Epithelial cell of proximal tubule (primary cell): Measurements from ENCODE around the gene GFOD2. TPM values are rescaled to one million over a fixed set of nuclear protein-coding genes. Genes with fewer than 3 reads are reported as not detected.

Experiments used
- DNase-seq: peaks from one replicate; pipeline ENCODE4 v3.0.0-alpha.2; 2011; ENCODE audit warnings: low read depth
- H3K4me3 ChIP-seq: 2 replicates; pipeline ENCODE4 v1.5.1; 2011; ENCODE audit warnings: low read depth, mild to moderate bottlenecking, low read length
- total RNA-seq: library from RNA; depleted of rRNA; stranded (reverse); fragments of >200 nt; gene quantifications from 2 replicates; pipeline ENCODE4 v1.2.3, GENCODE V29; 2015
- TF ChIP-seq, protein P1 (sequence below): conservative IDR thresholded peaks from 2 replicates; pipeline ENCODE4 v1.5.1; 2012; ENCODE audit warnings: low read depth, mild to moderate bottlenecking, low read length

Gene GFOD2
- total RNA-seq, 1 donor from 2014 or later: 16.1 TPM

DNA sequence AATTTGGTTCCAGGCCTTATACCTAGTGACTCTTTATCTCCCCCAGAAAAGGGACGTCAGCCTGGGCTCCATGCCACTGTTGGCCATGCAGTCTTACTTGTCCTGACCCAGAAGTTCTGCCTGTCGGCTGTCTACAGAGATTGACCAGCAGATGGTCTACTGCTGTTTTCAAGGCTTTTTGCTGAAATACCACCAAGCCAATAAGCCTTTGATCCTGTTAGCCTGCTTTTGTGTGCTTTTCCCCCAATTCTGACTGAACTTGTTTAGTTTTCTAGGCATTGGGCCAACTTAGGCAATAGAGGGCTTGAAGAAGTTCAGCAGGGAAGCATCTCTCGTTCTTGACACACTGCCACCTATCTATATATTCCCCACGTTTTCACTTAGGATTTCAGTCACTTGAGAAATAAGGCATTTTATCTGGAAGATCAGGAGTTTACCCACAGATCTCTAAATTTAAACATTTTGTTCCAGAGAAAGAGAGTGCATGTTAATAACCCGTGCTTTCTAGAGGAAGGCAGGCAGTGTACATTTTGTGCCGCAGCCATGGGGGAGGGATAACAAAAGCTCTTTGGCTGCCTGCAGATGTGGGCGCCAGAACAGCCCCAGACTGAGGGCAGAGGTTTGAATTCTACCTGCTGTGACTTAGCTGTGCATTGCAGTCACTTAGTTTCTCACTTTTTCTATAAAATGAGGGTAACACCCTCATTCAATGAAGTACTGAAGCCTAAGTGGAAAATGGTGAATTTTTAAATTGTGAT, 86.5 kb downstream of the GFOD2 start:
- no peak for DNase-seq
- H3K4me3 ChIP-seq: no peak overlapping the region
- TF ChIP-seq, protein P1, sequence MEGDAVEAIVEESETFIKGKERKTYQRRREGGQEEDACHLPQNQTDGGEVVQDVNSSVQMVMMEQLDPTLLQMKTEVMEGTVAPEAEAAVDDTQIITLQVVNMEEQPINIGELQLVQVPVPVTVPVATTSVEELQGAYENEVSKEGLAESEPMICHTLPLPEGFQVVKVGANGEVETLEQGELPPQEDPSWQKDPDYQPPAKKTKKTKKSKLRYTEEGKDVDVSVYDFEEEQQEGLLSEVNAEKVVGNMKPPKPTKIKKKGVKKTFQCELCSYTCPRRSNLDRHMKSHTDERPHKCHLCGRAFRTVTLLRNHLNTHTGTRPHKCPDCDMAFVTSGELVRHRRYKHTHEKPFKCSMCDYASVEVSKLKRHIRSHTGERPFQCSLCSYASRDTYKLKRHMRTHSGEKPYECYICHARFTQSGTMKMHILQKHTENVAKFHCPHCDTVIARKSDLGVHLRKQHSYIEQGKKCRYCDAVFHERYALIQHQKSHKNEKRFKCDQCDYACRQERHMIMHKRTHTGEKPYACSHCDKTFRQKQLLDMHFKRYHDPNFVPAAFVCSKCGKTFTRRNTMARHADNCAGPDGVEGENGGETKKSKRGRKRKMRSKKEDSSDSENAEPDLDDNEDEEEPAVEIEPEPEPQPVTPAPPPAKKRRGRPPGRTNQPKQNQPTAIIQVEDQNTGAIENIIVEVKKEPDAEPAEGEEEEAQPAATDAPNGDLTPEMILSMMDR: no peak

DNA sequence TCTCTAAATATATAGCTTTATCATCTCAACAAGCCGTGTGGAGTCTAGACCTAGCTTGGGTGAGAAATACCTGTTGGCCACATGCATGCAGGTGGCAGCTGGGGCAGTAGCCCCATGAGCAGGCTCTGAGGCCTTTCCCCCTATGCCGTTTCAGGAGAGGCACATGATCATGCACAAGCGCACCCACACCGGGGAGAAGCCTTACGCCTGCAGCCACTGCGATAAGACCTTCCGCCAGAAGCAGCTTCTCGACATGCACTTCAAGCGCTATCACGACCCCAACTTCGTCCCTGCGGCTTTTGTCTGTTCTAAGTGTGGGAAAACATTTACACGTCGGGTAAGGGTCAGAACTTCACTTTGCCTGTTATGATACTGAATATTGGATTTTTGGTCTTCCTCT, 90.9 kb downstream of the GFOD2 start:
- H3K4me3 ChIP-seq: no peak overlapping the region
- no peak for DNase-seq
- TF ChIP-seq, protein P1: no peak

Other genes starting within 250 kb of the GFOD2 start
- 97.9 and 120 TPM in 2 replicates for gene ATP6V0D1, start 238.2 kb downstream of the GFOD2 start, total RNA-seq
- gene AGRP, start 235.8 kb downstream of the GFOD2 start, total RNA-seq: not detected in 2 replicates
- gene RIPOR1, start 190.5 kb downstream of the GFOD2 start, total RNA-seq: 44.5 and 74.9 TPM in 2 replicates
- 25.9 and 32.0 TPM in 2 replicates for gene CTCF, start 156.8 kb downstream of the GFOD2 start, total RNA-seq
- gene CARMIL2, start 74.2 kb downstream of the GFOD2 start, total RNA-seq: 1.3 and 2.7 TPM in 2 replicates
- gene ACD, start 59.1 kb downstream of the GFOD2 start, total RNA-seq: 71.6 and 73.2 TPM in 2 replicates
- 13.3 and 15.9 TPM in 2 replicates for gene PARD6A, start 58.4 kb downstream of the GFOD2 start, total RNA-seq
- 12.2 and 17.4 TPM in 2 replicates for gene ENKD1, start 52.6 kb downstream of the GFOD2 start, total RNA-seq
- gene C16orf86, start 52.5 kb downstream of the GFOD2 start, total RNA-seq: 4.7 and 5.9 TPM in 2 replicates
- gene RANBP10, start 87.2 kb upstream of the GFOD2 start, total RNA-seq: 4.0 and 5.3 TPM in 2 replicates
- gene TSNAXIP1, start 87.6 kb upstream of the GFOD2 start, total RNA-seq: 0.07 and 0.52 TPM in 2 replicates
- gene THAP11, start 123.0 kb upstream of the GFOD2 start, total RNA-seq: 33.7 and 45.7 TPM in 2 replicates
- gene NUTF2, start 127.6 kb upstream of the GFOD2 start, total RNA-seq: 219 and 549 TPM in 2 replicates
- gene CENPT, start 128.4 kb upstream of the GFOD2 start, total RNA-seq: 36.3 and 40.4 TPM in 2 replicates
- 61.1 and 61.2 TPM in 2 replicates for gene EDC4, start 153.7 kb upstream of the GFOD2 start, total RNA-seq
- 0.46 TPM in 1 of 2 replicates, not detected in the other for gene NRN1L, start 165.6 kb upstream of the GFOD2 start, total RNA-seq
- 6.7 and 8.1 TPM in 2 replicates for gene PSKH1, start 173.9 kb upstream of the GFOD2 start, total RNA-seq
- 1.6 and 2.1 TPM in 2 replicates for gene CTRL, start 212.5 kb upstream of the GFOD2 start, total RNA-seq
- 54.1 and 58.1 TPM in 2 replicates for gene PSMB10, start 217.5 kb upstream of the GFOD2 start, total RNA-seq
- 7.5 TPM in 2 replicates for gene LCAT, start 224.8 kb upstream of the GFOD2 start, total RNA-seq
- gene SLC12A4, start 249.3 kb upstream of the GFOD2 start, total RNA-seq: 46.8 and 50.7 TPM in 2 replicates